Endothelial cell of umbilical vein (primary cell): Measurements from ENCODE around the gene RPS24.

ENCODE experiments used
- CTCF ChIP-seq, 2 donors: IDR thresholded peaks; 1 replicate in 1 of 2; 2 replicates in 1 of 2; pipeline ENCODE4 v1.5.1; 2011; ENCODE audit warnings: low read length in 2 of 2, mild to moderate bottlenecking in 2 of 2, moderate library complexity in 2 of 2, control low read depth in 1 of 2, inconsistent platforms in 1 of 2, low read depth in 1 of 2; ENCODE audit not compliant: insufficient read depth in 1 of 2; ENCODE audit errors: extremely low read depth in 1 of 2
- EZH2 ChIP-seq: IDR thresholded peaks from 2 replicates; pipeline ENCODE4 v1.6.1; 2012; ENCODE audit warnings: borderline replicate concordance, low read depth, mild to moderate bottlenecking, moderate library complexity, low read length, inconsistent platforms; ENCODE audit not compliant: severe bottlenecking
- FOS ChIP-seq: IDR thresholded peaks from 2 replicates; pipeline ENCODE4 v1.6.1; 2011; ENCODE audit warnings: mild to moderate bottlenecking, low read length, moderate library complexity, borderline replicate concordance; ENCODE audit not compliant: insufficient read depth
- POLR2A ChIP-seq: IDR thresholded peaks from 2 replicates; pipeline ENCODE4 v1.6.1; 2012; ENCODE audit warnings: low read depth, mild to moderate bottlenecking, control low read depth, low read length
- POLR2AphosphoS5 ChIP-seq: IDR thresholded peaks from 2 replicates; pipeline ENCODE4 v1.6.1; 2012; ENCODE audit warnings: low read depth, mild to moderate bottlenecking, control low read depth, low read length, moderate library complexity; ENCODE audit not compliant: insufficient read depth

DNA sequence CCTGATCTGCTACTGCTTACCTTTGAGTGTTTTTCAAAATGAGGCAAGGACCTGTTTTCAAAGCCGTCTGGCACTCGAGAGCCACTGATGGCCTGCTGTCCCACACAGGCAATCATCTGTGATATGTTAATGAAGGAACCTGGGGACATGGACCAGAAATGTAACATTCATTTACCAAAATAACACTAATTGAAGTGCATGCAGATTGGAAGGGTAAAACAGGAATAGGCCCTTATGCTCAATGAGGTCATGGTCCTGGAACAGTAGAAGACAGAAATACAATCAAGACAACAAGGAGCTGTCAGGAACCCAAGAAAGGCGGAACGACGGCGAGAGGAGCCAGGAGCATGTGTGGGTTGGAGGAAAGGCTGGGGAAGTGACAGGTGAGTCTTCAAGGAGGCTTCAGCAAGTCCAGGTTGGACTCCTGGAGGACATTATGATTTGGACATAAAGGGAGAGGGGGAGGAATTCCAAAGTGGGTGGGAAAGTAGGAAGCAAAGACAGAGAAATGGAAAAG, 32.6 kb upstream of the RPS24 start:
- TF ChIP-seq EZH2 = no peak
- no peak for TF ChIP-seq CTCF (IDR thresholded peaks at IDR 0.05; ENCODE audit: extremely low read depth in 1 of 2, insufficient read depth in 1 of 2, low read depth in 1 of 2, low read length in 2 of 2)
- TF ChIP-seq POLR2A = no peak
- TF ChIP-seq POLR2AphosphoS5 = no peak
- no peak for TF ChIP-seq FOS
